HG02970 (cell line): ENCODE measurements around the gene FCSK.
"Not testable (repeated sequence)": the region's sequence is repeated elsewhere in the genome, so short reads cannot be mapped to it uniquely, and the experiment has no call there.

ENCODE experiments used
- ATAC-seq: cut with Tn5 transposase; IDR thresholded peaks from one replicate; pipeline ENCODE4 v1.9.1; 2021; ENCODE audit warnings: mild to moderate bottlenecking, moderate library complexity, moderate number of reproducible peaks; ENCODE audit not compliant: unreplicated experiment, low FRiP score

Gene FCSK

DNA sequence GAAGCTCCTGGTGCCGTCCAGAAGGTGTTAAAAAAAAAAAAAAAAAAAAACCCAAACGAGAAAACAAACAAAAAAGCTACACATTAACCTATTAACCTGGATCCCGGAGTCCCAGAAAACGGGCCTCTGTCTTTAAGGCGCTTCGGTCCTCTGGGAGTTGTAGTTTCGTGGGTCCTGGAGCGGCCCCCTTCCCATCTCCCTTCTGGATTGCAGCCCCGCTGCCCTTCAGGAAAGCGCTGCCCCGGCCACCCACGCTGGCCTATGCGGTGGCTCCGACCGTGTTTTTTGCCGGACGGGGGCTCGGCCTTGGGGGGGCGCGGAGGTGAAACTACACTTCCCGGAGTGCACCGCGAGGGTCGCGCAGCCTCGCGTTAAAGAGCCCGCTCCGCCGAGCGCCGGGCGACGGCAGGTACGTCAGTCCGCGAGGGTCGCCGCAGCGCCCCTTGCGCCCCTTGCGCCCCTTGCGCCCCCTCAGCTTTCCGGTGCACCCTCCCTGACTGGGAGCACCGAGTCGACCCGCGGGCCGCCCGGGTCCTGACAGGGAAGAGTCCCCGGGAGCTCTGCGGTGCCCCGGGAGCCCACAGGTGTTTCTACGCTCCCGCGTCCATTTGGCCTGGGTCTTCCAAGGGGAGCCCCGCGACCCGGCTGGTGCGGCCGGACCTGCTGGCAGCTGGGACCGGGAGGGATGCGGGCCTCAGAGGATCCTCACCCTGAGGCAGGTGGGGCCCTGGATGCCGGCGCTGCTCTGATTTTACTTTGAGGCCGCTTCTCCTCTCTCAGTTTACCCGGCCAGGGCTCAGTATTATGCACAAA is at the start of gene FCSK:
Gene FCSK (plus strand): TSS at position 374 of the 813 bp plus-strand sequence. CDS start 8,596 bp downstream, outside the sequence.
- peak; percentile 84 for ATAC-seq

DNA sequence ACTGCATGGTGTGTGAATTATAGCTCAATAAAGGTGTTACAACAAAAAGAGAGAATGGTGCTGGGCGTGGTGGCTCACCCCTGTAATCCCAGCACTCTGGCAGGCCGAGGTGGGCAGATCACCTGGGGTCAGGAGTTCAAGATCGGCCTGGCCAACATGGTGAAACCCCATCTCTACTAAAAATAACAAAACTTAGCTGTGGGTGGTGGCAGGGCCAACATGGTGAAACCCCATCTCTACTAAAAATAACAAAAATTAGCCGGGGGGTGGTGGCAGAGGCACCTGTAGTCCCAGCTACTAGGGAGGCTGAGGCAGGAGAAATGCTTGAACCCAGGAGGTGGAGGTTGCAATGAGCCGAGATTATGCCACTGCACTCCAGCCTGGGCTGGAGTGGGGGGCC is 48.3 kb upstream of the FCSK start:
- not testable (repeated sequence) for ATAC-seq

DNA sequence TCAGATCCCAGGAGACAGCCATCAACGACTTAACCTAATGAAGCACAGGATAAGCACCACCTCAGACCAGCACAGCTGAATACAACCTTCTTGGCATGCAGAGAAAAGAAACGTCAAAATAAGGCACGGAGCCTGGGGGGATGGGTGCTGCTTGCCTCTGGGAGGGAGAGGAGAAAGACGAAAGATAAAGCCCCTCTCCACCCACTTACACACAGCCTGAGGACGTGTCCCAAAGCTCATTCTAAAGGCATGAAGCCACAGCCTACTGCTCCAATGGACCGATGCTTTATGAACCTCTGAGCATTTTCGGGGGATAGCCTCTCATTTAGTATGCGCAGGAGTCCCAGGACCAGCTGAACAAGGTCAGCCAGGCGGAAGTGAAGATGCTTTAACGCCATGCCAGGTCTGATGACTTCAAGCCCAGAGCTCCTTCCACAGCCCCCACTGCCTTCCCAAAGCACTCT is 46.6 kb upstream of the FCSK start:
- ATAC-seq: no peak

DNA sequence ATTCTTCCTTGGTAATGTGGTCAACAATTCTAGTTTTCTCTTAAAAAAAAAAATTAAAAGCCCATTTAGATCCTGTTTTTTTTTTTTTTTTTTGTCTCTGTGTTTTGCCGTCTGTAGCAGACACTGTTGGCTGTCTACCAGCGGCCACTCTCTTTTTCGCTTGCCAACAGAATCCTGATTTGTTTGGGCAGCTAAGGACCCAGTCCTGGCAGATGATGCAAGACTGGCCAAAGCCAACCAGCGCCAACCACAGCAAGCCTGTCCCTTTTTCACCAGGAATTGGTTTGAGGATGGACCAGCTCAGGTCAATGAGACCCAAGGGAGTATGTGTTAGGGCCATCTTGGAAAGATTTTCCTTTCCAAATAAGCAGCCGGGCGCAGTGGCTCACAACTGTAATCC is 43.7 kb upstream of the FCSK start:
- ATAC-seq: no peak

DNA sequence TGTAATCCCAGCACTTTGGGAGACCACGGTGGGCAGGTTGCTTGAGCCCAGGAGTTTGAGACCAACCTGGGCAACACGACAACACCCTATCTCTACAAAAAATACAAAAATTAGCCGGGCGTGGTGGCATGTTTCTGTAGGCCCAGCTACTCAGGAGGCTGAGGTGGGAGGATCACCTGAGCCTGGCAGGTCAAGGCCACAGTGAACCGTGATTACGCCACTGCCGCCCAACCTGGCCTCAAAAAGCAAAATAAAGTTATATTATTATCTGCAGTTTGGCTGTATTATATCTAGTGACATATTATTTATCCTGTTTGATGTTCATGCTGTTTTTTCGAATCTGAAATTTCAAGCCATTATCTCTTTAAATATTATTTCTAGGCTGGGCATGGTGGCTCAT is 42.0 kb upstream of the FCSK start:
- no peak for ATAC-seq

DNA sequence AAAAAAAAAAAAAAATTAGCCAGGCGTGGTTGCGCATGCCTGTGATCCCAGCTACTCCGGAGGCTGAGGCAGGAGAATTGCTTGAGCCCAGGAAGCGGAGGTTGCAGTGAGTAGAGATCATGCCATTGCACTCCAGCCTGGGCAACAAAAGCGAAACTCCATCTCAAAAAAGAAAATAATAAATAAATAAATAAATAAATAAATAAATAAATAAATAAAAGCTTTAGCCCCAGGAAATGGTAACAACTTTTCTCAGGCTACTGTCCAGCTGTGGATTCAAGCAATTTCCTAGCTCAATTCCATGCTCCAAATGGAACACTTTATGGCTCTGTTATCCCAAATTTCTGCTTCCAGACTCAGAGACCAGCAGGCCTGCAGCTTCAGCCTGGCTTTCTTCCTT is 40.8 kb upstream of the FCSK start:
- ATAC-seq: not testable (repeated sequence)

DNA sequence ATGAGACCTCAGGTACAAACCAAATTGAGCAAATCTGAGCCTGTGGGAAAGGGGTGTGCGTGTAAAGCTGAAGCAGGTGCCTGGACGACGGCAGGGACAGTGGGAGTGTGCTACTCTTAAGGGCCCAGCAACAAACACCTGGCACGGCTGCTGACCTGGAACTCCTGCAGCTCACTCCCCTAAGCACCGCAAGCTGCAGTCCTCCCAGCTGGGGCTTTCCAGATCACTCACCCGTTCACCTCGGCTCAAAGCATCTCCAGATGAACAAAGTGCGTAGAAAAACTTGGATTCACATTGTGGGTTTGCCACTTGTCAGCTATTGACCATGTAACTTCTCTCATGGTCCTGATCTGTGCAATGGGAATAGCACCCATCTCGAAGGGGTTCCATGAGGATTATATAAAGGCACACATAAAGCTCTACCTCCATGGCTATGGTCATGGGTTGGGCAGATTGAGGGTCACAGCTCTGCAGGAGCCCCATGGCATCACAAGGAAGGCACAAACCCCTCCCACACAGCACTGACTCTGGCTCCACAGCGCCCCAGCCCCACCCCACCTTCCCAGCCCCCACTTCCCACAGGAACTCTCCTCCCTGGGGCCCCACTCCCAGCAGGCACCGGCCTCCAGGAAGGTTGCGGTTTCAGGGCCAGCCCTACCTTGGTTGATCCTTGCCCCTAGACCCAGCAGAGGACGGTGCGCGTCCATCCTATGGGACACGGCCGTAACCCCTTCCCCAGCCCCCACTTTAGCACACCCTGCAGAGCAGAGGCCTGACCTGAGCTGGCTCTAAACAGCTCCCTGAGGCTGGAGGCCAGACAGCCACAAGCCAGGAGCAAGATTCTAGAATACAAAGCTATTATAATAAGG is 37.4 kb upstream of the FCSK start:
- no peak for ATAC-seq

DNA sequence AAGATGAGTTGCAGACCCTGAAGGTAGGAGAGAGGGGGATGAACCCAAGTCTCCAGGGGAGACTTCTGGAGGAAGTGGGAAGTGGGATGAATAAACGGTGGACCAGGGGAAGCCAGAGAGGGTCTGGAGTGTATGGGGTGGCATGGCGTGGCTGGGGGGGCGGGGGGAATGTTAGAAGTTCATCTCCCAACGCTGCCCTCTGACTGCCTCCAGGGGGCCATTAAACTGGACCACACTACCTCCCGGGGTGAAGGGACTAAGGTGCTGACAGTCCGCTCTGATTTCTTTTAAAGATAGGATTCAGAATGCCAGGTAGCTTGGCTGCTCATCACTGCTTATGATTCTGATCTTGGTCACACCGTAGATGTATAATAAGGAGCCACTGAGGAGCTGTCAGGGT is 36.7 kb upstream of the FCSK start:
- ATAC-seq: no peak

DNA sequence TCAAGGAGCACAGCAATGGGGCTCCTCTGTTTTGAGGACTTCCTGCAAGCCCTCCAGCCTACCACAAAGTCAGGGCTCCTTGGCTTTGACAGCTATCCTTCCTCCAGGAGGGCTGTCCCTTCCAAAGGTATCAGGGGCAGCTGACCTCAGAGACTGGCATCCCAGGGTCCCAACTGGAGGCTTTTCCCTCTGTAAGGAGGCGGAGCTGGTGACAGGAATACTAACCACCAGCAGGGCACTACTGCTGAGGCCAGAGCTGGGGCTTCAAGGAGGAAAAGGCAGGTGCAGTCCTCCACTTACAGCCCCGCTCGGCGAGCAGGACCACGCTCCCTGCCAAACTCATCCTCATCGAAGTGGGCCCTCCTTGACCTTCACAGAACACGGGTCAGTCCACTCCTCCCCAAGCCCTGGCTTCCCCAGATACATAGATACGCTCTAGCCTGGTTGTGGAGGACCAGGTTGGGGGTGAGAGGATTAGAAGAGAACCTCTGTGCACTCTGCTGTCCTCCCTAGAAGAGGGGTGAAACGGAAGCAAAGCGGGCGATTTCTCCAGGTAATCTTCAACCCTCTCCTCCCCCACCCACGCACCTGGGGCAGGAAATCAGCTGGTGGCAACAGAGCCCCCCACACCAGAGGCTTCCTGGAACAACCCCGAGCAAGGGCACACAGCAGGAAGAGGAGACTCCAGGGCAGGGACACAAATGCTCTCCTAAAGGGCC is 36.0 kb upstream of the FCSK start:
- no peak for ATAC-seq

DNA sequence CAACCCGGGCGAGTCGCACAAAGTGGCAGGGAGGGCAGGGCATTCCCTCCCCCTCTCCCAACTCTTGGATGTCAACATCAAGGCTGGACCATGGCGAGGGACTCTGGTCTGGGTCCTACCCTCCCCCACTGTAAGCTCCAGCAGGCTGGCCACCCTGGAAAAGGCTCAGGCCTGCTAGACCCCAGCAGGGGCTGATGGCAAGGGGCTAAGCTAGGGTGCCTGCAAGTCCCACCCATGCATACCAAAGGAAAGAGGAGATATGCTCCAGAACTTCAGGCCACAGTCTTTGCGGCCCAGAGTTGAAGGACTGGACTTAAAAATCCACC is 35.4 kb upstream of the FCSK start:
- ATAC-seq: no peak

DNA sequence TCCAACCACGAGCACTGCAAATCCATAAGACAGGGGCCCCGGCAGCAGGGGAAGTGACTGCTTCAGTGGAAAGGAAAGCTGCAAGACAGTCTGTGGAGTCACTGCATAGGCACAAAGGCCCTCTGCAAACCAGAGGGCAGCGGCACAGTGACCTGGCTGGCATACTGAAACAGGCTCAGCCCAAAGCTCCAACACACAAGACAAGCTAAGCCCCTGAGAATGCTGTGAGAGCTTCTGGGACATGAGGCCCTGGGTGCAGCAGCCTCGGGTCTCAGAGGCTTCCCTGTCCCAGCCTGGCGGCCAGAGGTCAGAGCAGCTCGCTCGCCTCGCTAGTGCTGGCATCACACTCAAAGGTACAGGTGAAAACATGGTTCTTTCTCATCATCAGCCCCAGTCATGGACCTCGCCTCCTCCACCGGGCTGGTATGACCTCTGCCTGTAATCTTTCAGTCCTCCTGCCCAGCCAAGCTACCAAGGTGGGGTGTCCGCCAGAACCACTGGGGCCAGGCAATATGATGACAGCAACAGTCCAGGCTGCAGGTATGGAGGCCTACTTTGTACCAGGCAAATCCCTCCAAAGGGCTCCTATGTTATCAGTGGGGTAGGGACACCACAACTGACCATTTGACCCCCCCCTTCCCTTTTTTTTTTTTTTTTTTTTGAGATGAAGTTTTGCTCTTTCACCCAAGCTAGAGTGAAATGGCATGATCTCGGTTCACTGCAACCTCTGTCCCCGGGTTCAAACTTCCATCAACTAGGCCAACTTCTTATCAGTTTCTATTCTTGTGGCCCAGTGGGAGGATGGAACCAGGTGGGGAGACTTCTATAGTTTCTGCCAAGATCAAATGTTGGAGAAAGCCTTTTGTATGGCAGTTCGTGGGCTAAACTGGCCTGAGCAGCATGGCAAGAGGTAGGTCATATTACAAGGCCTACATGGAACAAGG is 34.7 kb upstream of the FCSK start:
- ATAC-seq: no peak

DNA sequence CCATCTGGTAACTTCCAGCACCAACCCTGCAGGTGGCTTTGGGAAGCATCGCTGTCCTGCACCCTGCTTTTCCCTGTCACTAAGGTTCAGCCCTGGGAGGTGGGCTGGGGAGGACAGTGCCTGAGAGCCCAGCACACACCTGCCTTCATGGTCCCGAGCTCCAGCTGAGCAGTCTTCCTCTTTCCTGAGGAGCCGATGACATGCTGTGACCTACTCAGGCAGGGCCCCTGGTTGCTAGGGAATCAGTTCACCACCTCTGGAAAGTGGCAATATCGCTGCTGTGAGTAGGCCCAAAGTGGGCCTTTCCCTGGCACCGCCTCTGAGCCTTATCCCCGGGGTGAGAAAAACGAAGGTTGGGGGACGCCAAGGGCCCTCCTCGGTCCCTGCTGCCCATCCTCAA is 33.4 kb upstream of the FCSK start:
- no peak for ATAC-seq

DNA sequence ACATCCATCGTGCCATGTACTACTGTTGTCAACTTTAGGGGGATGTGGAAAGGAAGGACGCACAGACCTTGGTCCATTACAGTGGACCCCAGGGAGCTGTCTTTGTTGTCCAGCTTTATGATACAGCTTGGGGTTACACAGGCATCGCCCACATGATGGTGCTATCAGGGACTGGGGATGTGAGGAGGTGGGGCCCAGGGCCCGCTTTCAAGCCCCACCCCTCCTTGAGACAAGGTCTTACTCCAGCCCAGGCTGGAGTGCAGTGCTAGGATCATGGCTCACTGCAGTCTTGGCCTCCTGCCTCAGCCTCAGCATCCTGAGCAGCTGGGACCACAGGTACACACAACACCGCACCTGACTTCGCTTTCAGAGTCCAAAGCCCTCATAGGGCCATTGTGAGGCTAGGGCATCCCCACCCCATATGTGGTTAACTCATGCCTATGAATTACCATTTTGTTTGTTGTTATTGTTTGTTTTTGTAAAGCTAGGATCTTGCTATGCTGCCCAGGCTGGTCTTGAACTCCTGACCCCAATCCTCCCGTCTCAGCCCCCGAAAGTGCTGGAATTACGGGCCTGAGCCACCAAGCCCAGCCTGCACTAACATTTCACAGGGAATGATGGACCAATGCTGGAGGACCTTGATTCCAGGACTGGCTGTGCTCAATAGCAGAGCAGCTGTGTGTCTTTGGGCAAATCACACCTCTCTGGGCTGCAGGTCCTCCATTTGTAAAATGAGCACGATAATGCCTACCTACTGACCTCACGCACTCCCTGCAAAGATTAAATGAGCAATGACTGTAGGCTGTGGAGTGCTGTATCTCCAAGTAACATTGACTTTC is 32.7 kb upstream of the FCSK start:
- no peak for ATAC-seq

DNA sequence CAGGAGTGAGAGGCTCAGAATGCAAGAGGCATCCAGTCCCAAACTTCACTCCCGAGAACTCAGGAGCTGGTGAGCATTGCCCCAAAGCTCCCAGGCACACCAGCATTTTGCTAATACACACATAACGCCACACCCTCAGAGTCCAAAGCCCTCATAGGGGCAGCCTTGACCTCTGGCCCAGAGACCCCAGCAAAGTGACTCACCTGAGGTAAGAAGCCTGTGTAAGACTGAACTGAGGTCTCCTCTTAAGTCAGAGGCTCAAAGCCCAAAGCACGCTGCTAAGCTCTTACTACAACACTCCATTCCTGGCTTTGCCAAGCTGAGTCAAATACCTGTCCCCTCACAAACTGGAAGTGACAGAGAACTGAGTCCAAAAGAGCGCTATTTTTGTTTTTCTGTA is 31.9 kb upstream of the FCSK start:
- ATAC-seq: no peak

DNA sequence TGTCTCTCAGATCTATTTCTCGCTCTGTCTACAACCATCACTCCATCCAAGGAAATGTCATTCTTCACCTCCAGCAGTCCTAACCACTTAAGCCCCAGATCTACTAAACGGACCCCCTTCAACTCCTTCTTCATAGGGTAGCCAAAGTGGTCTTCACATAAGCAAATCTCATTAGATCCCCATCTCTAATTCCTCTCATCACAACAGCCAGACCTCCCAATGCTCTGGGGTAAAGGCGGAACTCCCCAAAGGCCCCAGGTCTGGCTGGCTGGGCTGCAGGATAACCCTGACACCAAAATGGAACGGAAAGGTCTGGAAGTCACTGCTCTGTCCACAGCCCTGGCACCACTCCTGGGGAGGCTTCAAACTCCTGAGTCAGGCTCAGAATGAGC is 26.6 kb upstream of the FCSK start:
- no peak for ATAC-seq

DNA sequence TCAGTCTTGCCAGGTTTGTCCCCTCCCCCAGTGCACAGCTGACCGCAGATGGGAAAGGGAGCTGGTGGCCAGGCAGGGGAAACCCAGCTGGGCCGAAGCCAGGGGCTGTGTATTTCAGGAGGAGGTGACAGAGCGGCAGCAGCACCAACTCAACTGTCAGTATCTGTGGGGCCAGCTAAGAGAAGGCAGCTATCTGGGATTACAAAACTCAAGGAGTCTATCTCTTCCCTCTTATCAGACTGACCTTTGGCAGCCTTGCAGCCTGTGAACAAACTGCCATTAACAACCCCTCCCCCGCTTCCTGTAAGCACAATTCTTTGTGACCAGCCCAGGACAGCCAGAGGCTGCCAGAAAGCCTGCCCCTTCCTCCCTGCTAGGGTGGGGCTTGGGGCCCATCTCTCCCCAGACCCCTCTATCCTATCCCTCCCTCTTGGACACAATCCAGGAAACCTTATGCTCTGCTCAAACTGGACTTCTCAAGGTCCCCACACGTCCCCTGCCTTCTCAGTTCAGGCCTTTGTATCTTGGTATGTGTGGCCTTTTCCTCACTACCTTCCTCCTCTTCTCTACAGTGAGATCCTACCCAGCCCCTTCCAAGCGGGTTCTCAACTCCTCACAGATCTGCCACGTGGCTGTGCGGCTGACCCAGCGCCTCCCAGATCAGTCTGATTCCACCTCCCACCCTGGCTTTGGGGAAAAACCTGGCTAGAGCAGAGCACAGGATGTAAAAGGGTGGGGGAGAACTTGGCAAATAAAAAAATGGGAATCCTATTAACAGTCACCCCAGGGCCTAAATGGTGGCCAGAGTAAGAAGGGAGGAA is 26.0 kb upstream of the FCSK start:
- ATAC-seq: no peak

DNA sequence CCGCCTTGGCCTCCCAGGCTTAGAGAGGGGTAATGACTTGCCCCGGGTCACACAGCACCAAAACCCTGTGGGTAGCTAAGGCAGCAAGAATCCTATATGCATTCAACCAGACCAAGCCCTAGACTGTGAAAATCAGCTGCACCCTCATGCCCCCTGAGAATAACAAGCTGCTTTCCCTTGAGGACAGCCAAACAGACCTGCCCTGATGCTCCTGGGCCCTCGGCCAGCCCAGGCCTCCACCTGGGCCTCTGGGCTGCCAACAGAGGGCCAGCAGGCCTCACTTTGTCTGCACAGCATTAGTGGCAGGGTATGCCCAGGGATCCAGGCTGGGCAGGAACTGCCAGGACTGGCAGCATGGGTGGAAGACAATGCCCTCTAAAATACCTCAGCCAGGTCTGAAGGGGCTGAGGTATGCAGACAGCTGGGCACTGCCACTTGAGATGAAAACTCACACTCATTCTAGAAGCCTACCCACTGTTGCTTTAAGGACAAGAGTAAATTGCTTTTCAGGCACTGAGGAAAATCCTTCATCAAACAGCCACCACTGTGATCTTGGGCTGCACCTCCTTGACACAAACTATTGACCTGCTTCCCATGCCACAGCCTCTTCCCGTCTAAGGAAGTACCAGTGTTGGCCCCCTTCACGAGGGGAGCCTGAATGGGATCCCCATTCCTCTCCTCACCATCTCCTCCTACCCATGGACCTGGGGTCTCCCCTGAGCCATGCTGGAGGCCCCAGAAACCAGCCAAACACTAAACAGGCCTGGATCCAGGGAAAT is 24.3 kb upstream of the FCSK start:
- ATAC-seq: peak; percentile 1
